KBM-7 (cell line): ENCODE data around the gene NTM.

ENCODE experiments used
- DNase-seq: peaks from one replicate; pipeline ENCODE4 v3.0.0-alpha.2; 2015
- in situ Hi-C: fragments of 300-500 bp; cut with MboI; formaldehyde crosslinking; loops from 2 replicates; pipeline ENCODE4 v1.14.3; 2020; ENCODE audit warnings: low sequenced_read_pairs, low pct_unique_long_range_greater_than_20kb, mixed read lengths

The NTM gene

GRCh38 chr11:131999084-131999483, 628.7 kb downstream of the NTM start:
- DNase-seq, result no peak
- in situ Hi-C loops, result no loop called here

DNA sequence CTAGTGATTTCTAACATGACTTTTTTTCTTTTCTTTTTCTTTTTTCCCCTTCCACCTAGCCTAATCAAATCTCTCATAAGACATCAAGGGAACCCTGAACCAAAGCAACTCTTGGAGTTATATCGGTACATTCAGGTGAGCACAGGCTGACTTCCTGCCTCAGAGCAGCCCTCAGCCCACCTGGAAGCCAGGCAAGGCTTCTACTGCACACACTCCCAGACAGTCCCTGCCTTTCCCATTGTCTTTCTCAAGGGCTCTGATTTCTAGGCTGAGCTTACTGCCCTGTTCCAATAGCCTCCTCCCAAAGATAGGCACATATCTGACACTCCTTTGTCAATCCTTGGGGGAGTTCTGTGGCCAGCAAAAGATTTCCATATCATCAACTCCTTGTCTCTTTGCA, 629.5 kb downstream of the NTM start:
- in situ Hi-C loops, result no loop called here

DNA sequence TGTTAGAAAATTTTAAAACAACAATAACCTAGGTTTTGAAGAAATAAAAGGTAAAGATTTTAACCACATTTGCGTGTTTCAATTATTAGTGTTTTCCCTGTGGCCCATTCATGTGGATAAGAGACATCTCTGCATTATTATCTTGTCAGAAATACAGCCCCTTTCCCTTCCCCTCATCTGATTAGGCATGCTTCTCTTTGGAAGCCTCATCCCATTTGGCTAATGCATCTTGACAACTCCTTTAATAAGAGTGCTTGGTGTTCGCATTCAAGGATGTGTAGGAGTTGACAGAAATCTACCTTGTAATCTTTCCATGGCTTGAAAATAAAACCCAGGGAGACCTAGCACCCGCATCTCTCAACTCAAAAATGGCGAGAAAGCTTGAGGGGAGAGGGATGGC, 635.5 kb downstream of the NTM start:
- in situ Hi-C loops, result no loop called here
- no peak for DNase-seq

More for the DNA sequence above, 629.5 kb downstream of the NTM start:
- DNase-seq, result no peak

- in situ Hi-C loops, result no loop called here
- no peak for DNase-seq
Observed at GRCh38 chr11:132006884-132007580, 636.6 kb downstream of the NTM start.

- in situ Hi-C loops, result no loop called here
- no peak for DNase-seq
Observed at GRCh38 chr11:132008226-132008625, 637.8 kb downstream of the NTM start.

DNA sequence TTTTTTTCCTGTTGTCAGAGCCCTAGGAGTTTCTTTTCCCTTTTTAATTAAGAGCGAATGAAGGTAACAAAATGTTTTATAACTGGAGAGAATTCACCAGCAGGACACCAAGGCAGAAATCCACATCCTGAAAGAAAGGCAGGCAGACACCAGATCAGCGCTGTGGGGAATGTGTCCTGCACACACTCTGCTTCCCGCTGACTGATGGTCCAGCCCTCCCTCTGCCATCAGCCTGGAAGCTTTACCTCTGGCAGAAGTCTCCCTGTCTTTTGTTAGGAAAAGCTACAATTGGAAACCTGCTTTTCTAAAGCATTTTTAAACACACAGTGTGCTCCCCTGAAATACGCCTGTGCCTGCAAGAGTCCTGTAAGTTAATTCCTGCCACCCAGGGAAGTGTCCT, 638.5 kb downstream of the NTM start:
- no peak for DNase-seq
- in situ Hi-C loops, result no loop called here

GRCh38 chr11:132020001-132020400, 649.6 kb downstream of the NTM start:
- in situ Hi-C loops, result no loop called here
- no peak for DNase-seq

DNA sequence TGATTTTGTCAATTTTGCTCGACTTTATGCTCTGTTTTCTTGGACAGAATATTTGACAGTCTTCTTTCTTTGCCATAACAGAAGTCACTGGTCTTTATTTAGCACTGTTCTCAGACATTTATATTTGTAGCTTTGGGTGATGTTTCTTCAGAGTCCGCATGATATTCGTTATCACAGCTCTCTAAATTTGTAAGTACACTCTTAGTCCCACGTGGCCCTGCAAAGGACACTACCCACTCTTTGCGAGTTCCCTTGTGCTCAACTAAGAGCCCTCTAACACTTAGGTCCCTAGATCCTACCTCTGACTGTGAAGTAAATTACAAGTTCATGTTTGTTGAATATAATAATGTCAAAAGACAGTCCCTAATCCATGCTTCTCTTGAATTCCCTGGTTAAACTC, 651.9 kb downstream of the NTM start:
- in situ Hi-C loops, result no loop called here
- DNase-seq, result no peak

DNA sequence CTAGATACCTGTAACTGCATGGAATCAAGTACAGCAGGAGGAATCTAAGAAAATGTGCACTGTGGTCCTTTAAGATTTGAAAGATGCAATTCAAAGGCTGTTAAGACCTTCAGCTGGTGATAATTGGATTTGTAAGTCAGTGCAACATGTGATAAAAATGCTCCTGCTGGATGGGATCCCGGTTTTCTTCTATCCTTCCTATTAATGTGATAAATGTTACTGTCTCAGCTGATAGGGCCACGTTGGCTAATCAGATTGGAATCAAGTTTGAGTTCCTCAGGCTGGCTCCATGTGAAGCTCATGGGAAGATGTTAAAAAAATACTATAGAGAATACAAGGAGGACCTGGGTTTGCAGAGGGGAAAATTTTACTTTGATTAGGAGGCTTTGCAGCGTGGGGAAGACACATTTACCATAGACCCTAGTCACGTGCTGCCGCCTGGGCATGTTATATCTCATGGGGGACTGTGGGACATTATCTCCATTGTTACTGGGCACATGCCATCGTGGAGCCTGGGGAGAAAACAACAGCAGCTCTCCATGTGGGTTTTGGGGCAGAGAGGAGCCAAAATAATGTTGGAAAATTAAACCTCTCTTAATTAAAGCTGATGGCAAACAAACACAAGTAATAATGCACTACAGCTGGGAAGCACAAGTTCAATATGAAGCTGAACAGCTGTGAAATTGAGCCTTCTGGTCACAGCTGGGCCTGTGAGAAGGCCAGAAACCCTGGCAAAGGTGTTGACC, 652.5 kb downstream of the NTM start:
- in situ Hi-C loops, result no loop called here
- no peak for DNase-seq

DNA sequence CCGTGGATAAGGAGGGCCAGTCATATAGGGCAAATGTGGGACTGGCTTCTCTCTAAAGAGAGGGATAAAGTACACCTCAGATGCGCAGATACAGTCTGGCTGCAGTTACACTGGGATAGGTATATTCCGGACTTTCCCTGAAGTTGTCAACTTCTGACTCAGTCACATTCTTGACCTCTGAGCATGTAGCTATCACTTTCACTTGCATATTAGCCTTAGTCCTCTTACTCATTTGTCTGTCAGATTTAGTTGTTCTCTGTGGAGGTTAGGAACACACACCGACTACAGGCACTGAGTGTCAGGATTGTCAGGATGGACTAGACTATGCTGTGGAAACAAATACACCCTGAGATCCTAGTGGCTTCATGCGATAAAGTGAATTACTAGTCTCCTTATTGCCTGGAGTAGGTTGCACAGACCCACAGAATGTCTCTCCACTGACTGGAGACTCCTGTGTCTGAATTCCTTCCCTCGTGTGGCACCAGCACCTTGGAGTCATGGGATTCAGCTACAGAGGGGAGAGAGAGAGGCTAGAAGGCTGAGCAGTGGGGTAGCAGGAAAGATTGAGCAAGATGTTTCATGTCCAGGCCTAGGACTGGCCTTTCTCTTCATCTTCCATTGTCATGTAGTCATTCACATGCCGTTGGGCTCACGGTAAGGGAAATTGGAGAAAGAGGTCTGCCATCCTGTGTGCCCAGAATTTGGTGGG, 654.3 kb downstream of the NTM start:
- DNase-seq, result no peak

DNA sequence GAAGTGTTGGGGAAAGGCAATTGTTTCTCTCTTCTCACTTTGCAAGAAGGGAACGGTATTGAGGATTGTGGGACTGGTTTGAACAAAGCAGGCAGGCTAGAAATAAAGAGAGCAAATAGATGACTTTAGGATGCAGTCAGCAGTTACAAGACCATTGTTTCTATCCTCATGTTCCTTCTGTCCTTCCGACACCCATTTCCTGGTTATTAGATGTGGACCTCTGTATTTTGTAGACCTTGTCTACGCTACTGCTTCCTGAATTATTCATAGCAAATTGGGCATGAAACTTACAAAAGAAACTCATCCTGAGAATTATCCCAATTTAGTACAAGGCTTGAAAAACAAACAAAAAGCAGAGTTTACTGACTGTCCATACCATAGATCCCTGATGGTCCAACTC, 656.3 kb downstream of the NTM start:
- DNase-seq, result no peak
- in situ Hi-C loops, result no loop called here

More for the DNA sequence above, 654.3 kb downstream of the NTM start:
- in situ Hi-C loops, result no loop called here

- peak; percentile 48 for DNase-seq
- in situ Hi-C loops, result no loop called here
Observed at GRCh38 chr11:132028380-132029240, 658.2 kb downstream of the NTM start.

DNA sequence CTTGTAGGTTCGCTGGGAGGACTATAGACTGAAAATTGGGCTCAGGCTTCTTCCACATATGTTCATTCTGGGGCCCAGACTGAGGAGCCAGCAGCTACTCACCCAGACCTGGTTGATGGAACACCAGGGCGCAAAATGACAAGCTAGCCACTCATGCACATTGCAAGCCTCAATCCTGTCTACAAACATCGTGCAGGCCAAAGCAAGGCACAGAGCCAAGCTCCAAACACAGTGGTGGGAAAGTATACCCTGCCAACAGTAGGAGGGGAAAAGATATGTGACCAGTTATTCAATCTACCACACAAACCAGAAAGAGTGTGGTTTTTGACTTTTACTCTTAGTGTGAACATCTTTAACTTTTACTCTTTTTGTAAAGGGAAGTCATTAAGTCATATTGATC, 660.5 kb downstream of the NTM start:
- in situ Hi-C loops, result no loop called here
- no peak for DNase-seq

- in situ Hi-C loops, result no loop called here
- no peak for DNase-seq
Observed at GRCh38 chr11:132032555-132032954, 662.1 kb downstream of the NTM start.

GRCh38 chr11:132033051-132033450, 662.6 kb downstream of the NTM start:
- no peak for DNase-seq
- in situ Hi-C loops, result no loop called here

- in situ Hi-C loops, result no loop called here
- no peak for DNase-seq
Observed at GRCh38 chr11:132035228-132035627, 664.8 kb downstream of the NTM start.

GRCh38 chr11:132035766-132036165, 665.4 kb downstream of the NTM start:
- in situ Hi-C loops, result no loop called here

DNA sequence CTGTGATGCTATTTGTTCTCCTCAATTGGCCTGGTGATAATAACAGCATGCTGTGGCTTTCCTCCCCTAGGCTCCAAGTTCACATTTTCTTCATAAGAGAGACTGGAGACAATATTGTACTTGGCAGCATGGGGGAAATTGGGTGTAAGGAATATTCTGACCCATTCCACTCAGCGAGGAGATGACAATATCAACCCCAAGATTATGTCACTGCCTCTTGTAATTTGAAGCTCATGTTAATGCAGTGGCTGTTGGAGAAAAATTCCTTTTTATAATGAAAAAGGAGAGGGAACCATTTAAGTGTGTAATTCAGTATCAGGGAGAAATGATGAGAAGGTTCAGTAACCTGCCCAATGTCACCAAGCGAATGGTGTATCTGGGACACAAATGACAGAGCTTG, 665.8 kb downstream of the NTM start:
- no peak for DNase-seq

More at GRCh38 chr11:132035766-132036165, 665.4 kb downstream of the NTM start:
- no peak for DNase-seq

GRCh38 chr11:132036746-132037466, 666.5 kb downstream of the NTM start:
- DNase-seq, result no peak
- in situ Hi-C loops, result no loop called here

More for the DNA sequence above, 665.8 kb downstream of the NTM start:
- in situ Hi-C loops, result no loop called here
